Ramos (cell line): Measurements from ENCODE around the gene RRAS.
"Not testable (repeated sequence)": the region's sequence is repeated elsewhere in the genome, so short reads cannot be mapped to it uniquely, and the experiment has no call there.

Experiments used
- in situ Hi-C: fragments of 300-500 bp; cut with MboI; formaldehyde crosslinking; loops from one replicate; pipeline ENCODE4 v1.14.3; 2022; ENCODE audit warnings: low sequenced_read_pairs; ENCODE audit not compliant: unreplicated experiment

Gene RRAS

DNA sequence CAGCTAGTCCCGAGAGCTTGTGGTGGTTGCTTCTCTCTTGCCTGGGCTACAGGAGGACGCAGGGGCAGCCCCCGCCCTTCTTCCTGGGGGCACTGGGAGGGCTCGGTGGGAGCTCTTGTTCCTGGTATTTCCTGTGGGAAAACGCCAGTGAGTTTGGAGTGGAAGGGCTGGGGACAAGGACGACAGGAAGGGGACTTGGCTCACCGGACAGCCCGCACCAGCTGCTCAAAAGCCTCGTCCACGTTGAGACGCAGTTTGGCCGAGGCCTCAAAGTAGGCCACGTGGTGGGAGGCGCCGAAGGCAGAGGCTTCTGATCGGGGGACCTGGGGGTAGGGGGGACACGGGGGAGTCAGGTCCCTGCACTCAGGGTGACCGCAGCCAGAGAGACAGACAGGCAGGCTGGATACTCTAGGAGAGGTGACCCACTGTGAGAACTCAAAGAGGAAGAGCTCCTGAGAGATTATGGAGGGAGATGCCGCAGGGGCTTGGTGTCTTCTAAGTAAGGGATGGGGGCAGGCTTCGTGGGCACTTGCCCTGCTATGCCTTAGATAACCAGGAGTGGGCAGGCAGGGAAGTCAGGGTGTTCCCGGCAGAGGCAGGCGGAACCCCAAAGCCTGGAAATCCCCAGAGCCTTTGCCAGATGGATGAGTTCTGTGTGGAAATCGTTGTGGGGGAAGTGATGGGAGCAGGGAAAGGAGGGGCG lies 4.3 kb downstream of the RRAS start:
- in situ Hi-C loops: no loop called here

DNA sequence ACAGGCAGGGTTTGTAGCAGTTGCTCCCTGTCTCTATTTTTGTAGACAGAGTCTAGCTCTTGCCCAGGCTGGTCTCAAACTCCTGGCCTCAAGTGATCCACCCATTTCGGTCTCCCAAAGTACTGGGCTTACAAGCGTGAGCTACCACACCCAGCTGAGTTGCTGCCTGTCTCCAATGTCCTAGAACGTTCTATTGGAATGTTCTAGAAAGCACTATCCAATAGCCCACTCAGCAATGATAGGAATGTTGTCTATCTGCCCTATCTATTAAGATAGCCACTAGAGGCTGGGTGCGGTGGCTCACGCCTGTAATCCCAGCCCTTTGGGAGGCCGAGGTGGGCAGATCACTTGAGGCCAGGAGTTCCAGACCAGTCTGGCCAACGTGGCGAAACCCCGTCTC lies 6.7 kb downstream of the RRAS start:
- in situ Hi-C loops: not testable (repeated sequence)

DNA sequence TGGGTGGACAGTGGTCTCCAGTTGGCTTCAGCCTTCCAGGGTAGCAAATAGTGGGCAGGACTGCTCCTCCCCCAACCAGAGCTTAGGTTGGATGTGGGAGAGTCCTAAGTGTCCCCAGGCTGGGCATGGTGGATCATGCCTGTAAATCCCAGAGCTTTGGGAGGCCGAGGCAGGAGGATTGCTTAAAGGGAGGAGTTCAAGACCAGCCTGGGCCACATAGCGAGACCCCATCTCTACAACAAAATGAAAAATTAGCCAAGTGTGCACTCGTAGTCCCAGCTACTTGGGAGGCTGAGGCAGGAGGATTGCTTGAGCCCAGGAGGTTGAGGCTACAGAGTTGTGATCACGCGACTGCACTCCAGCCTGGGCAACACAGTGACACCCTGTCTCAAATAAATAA lies 7.4 kb downstream of the RRAS start:
- in situ Hi-C loops: no loop called here

DNA sequence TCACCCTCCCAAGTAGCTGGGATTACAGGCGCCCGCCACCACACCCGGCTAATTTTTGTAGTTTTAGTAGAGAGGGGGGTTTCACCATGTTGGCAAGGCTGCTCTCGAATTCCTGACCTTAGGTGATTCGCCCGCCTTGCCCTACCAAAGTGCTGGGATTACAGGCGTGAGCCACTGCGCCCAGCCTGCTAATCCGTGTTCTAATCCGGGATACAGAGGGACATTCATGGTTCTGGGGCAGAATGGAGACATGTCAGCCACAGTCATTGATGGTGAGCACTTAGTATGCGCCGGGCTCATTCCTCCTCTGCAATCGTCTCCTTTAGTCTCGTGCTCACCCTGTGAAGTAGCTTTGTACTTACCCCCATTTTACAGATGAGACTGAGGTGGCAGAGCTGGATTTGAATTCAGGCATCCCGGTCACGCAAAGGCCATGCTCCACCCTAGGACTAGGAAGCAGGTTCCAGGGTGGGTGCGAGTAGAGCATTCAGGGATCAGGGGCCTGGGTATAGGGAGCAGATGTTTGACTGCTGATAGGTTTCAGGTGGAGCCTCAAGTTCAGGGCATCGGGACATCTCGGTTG lies 8.2 kb downstream of the RRAS start:
- in situ Hi-C loops: no loop called here

DNA sequence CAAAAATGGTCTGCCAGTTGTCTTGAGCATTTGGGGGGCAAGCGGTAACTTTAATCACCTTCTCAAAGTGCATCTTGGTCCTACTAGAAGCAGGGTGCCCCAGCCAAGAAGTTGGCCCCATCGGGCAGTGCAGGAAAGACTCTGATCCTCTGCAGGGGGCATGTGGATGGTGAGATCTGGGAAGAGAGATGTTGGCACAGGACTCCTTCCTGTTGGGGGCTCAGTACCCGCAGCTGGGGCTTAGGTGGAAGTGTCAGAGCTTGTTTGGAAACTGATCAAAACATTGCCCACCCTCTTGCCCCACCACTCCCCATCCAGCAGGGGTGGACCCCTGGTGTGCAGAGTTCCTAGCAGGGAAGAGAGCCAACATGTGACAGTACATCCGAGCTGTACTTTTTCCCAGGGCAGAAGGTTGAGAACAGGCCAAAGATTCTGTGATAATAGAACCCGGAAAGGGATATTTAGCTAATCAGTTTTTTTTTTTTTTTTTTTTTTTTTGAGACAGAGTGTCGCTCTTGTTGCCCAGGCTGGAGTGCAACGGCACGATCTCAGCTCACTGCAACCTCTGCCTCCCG lies 8.8 kb downstream of the RRAS start:
- in situ Hi-C loops: no loop called here

DNA sequence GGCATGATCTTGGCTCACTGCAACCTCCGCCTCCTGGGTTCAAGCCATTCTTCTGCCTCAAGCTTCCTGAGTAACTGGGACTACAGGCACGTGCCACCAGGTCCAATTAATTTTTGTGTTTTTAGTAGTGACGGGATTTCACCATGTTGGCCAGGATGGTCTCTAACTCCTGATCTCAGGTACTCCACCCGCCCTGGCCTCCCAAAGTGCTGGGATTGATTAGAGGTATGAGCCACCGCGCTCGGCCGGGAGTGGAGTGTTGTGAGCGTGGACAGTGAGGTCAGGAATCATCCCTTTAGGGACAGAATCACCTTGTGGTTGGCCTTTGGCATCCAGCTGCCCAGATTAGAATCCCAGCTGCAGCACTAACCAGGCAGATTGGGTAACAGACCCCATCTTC lies 10.3 kb downstream of the RRAS start:
- in situ Hi-C loops: no loop called here

DNA sequence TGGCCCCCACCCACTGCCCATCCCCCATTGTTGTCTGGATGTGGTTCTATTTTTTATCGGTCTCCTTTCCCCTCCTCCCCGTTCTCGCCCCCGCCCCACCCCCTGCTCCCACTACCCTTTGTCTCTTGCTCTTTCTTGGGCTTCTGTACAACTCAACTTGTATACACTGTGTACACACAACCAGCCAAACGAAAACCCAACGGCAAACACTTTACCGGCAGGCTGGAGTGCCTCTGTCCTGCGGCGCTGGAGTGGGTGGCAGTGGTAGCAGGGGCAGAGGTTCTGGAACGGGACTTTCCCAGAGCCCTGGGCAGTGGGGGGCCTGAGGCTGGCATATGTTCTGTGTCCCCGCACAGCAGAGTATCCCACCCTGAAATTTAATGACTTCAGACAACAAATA lies 13.7 kb downstream of the RRAS start:
- in situ Hi-C loops: no loop called here

DNA sequence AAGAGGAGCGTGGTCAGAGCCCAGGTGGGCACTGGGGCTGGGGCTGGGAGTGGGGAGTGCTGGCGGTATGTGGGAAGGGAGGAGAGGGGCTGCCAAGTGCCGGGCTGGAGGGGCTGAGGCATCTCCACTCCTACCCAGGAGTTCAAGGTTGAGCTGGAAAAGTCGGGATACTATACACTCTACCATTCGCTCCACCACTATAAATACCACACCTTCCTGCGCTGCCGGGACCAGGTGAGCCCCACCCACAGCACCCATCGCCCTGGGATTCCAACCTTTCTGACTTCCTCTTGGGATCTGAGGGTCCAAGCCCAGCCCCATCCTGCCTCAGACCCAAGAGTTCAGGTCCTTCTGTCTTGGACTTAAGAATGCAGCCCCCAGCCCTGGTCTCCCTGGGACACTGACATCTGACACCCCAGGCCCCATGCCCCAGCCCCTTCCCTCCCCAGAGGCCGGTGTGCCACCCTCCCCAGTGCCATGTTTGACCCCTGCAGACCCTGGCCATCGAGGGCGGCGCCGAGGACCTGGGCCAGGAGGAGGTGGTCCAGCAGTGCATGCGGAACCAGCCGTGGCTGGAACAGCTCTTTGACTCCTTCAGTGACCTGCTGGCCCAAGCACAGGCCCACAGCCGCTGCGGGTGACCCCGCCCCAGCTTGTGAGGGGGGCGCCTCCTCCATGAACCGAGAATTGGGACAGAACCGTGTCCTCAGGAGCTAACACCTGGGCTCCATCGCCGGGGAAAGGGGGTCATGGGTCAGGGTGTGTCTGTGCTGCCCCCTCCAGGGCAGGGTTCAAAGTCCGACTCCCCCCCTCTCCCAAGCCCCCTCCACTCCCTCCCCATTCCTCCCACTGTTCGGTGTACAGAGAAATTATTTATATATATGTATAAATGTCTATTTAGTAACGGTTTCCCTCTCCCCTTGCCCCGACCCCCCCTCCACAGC lies 14.7 kb downstream of the RRAS start:
- in situ Hi-C loops: no loop called here

DNA sequence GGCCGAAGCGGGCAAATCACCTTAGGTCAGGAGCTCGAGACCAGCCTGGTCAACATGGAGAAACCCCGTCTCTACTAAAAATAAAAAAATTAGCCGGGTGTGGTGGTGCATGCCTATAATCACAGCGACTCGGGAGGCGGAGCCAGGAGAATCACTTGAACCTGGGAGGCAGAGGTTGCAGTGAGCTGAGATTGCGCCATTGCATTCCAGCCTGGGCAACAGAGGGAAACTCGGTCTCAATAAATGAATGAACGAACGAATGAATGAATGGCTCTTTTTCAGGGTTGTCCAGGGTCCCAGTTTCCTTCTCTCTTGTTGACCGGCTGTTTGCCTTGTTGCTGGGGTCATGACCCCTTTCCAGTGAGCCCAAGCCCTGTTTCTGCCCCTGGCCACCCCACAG lies 22.1 kb downstream of the RRAS start:
- in situ Hi-C loops: not testable (repeated sequence)

DNA sequence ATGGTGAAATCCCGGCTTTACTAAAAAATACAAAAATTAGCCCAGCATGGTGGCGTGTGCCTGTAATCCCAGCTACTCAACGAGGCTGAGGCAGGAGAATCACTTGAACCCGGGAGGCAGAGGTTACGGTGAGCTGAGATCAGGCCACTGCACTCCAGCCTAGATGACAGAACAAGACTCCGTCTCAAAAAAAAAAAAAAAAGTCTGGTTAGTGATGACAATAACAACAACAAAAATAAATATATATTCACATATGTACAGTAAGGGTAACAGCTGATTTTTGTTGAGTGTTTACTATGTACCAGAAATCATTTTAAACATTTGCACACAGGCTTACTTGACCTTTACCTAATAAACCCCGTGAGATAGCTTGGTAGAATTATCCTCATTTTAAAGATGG lies 23.0 kb downstream of the RRAS start:
- in situ Hi-C loops: no loop called here

DNA sequence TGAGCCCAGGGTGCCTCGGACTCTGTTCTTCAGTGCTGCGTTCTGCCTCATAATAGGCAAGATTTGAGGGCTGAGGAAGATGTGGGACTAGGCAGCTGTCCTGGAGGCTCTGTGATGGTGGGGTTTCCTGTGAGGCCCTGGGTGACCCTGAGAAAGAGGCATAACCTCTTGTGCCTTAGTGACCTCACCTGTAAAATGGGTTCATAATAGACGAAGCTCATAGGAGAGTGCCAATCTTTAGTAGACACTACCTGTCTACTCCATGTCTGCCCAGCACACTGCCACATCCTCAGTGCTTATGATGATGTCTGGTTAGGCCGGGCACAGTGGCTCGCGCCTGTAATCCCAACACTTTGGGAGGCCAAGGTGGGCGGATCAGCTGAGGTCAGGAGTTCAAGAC lies 23.4 kb downstream of the RRAS start:
- in situ Hi-C loops: no loop called here

DNA sequence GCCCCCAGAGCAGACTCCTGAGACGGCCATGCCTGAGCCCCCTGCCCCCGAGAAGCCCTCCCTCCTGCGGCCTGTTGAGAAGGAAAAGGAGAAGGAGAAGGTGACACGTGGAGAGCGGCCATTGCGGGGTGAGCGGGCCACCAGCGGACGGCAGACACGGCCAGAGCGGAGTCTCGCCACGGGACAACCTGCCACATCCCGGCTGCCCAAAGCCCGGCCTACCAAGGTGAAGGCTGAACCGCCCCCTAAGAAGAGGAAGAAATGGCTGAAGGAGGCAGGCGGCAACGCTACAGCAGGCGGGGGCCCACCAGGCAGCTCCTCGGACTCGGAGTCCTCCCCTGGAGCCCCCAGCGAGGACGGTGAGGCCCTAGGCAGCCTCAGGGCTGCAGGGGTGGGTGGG lies 24.1 kb downstream of the RRAS start:
- in situ Hi-C loops: no loop called here

DNA sequence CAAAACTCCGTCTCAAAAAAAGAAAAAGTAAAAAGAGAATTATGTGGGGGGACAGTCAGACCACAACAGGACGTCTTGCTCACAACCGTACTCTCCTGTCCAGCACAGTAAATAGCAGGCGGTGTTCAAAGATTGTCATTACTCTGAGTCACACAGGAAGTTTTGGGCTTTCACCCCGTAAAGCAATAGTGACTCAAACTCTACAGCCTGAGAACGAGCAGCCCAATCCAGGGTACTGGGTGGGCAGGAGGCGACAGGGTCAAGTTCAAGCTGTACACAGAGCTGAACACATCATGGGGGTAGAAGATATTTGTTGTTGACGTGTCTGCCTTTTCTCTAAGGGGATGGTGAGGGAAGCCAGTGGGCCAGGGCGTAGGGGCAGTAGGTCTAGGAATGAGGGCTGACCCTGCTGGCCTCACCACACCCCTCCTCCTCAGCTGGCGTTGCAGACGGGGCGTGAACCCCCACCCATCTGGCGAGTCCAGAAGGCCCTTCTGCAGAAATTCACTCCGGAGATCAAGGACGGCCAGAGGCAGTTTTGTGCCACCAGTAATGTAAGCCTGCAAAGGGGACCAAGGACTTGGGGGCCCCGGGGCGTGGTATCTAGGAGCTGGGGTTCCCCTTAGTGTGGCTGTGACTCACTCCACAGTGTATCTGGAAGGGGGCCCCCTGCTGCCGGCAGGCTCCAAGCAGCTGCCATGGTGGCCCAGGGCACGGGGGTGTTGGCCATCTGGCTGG lies 25.7 kb downstream of the RRAS start:
- in situ Hi-C loops: no loop called here

DNA sequence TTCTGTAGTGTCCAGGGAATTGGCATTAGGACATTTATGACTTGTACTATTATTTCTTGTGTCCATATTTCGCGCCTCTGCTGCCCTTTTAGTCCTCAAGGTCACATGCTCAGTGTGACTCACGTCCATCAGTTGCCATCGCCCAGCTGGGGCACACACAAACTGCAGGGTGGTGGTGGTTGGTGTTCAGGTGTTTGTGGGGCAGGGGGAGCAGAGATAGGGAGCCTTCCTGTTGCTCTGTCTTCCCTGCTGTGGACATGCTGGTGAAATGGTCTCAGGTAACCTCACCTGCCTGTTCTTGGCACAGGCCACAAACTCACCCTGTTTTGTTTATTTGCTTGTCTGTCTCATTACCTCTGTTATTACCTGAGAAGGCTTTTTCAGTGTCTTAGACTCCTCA lies 26.6 kb downstream of the RRAS start:
- in situ Hi-C loops: no loop called here

DNA sequence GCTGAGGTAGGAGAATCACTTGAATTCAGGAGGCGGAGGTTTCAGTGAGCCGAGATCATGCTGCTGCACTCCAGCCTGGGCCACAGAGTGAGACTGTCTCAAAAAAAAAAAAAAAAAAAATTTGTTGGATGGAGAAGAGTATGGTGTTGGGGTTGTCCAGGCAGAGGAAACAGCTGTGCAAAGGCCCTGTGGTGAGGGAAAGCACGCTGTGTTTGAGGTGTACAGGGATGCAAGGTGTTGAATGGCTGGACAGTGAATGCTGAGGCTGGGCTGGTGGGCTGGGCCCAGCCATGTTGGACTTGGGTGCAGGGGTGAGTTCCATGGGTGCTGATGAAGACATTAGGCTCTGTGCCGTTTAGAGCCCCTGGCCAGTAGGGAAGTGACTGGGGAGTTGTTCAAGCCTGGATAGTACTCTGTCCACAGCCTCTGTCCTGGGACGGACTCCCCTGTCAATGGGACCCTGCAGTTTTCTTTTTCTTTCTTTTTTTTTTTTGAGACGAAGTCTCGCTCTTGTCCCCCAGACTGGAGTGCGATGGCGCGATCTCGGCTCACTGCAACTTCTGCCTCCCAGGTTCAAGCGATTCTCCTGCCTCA lies 30.3 kb downstream of the RRAS start:
- in situ Hi-C loops: no loop called here

DNA sequence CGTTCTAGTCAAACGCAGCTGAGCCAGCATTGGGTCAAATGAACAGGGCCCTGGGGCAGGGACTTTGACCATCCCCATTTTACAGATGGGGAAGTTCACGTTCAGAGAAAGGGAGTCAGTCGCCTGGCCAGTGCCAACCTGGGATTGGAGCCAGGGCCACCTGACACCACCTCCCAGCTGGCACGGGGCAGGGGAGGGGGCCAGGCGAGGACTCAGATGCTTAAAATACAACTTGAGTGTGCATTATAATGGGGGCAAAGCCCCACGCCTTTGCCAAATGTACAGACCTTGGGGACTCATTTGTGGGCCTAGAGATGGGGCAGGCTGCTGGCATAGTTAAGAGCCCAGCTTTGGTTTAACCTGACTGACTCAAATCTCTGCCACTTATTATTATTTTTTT lies 34.3 kb downstream of the RRAS start:
- in situ Hi-C loops: no loop called here

DNA sequence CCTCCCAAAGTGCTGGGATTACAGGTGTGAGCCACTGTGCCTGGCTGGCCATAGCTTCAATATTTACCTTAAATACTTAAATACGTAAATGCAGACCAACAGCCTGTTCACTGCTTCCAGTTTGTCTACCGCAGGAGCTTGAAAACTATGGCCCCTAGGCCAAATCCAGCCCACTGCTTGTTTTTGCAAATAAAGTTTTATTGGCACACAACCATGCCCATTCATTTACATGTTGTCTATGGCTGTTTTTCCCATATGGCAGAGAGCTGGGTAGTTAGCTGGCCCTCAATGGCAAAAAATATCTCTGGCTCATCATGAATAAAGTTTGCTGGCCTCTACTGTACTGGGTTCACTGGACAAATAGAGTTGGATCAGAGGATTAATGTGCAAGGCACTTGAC lies 37.1 kb downstream of the RRAS start:
- in situ Hi-C loops: no loop called here

DNA sequence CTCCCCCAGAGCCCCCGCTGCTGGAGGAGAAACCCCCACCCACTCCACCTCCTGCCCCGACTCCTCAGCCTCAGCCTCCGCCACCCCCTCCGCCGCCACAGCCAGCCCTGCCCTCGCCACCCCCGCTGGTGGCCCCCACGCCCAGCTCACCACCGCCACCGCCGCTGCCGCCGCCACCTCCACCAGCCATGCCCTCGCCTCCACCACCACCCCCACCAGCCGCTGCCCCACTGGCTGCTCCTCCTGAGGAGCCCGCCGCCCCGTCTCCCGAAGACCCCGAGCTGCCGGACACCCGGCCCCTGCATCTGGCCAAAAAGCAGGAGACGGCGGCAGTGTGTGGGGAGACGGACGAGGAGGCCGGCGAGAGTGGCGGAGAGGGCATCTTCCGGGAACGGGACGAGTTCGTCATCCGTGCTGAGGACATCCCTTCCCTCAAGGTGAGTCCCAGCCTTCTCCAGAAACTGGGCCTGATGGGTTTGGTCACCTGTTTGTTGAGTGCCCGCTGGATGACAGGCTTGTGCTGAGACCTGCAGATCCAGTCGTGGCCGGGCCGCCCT lies 38.4 kb downstream of the RRAS start:
- in situ Hi-C loops: no loop called here

DNA sequence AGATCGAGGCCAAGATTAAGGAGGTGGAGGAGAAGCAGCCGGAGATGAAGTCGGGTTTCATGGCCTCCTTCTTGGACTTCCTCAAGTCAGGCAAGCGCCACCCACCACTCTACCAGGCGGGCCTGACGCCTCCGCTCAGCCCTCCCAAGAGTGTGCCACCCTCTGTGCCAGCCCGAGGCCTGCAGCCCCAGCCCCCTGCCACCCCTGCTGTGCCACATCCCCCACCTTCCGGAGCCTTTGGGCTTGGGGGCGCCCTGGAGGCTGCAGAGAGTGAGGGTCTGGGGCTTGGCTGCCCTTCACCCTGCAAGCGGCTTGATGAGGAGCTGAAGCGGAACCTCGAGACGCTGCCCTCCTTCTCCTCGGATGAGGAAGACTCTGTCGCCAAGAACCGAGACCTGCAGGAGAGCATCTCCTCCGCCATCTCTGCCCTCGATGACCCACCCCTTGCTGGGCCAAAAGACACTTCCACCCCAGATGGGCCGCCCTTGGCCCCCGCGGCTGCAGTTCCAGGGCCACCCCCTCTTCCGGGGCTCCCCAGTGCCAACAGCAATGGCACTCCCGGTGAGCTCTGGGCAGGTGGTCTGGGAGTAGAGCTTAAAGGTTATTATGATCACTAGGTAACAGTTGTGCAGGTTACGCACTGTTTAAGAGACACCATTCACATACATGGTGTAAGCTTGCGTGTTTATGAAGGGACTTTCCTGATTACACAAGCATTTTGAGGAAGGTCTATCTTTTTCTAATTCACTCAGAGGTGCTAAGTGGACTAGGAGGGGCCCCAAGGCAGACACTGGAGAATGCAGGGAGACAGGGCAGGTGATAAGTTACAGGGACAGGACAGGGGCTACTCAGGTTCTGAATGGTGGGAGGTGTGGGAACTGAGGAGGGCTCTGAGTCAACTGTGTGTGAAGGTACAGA lies 40.3 kb downstream of the RRAS start:
- in situ Hi-C loops: no loop called here
